Measurements from ENCODE around the gene ZNF142.

ZNF142 gene

DNA sequence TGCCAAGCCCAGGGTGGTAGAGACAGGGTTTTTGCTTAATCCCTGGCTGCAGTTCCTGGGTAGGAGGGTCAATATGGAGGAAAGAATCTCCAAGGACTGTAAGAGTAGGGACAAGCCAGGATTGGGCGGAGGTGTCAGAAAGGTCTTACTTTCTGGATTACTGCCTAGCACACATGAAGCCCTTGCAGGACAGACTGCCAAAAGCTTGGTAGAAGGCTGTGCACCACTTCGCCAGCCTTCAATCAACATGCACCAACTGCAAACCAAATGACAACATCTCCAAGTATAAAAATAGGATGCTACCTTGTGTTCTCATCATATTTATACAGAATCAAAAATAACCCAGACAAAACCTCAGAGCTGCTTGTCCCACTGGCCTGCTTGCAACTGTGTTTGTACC, 3.7 kb downstream of the ZNF142 start:
- no peak for DNase-seq (ENCODE audit: low read depth)

DNA sequence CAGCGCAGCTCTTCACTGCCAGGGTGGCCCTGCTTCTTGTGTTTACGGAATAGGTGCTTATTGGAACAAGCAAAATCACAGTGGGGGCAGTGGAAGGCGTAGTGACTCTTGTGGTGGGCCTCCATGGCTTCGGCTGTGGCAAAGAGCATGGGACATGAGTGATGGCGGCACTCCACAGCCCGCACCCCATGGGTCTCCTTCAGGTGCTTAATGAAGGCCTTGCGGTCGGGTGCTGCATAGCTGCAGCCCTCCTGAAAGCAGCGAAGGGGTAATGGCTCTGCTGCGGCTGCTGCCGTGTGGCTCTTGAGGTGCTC, 10.7 kb downstream of the ZNF142 start:
- no peak for DNase-seq (ENCODE audit: low read depth)

DNA sequence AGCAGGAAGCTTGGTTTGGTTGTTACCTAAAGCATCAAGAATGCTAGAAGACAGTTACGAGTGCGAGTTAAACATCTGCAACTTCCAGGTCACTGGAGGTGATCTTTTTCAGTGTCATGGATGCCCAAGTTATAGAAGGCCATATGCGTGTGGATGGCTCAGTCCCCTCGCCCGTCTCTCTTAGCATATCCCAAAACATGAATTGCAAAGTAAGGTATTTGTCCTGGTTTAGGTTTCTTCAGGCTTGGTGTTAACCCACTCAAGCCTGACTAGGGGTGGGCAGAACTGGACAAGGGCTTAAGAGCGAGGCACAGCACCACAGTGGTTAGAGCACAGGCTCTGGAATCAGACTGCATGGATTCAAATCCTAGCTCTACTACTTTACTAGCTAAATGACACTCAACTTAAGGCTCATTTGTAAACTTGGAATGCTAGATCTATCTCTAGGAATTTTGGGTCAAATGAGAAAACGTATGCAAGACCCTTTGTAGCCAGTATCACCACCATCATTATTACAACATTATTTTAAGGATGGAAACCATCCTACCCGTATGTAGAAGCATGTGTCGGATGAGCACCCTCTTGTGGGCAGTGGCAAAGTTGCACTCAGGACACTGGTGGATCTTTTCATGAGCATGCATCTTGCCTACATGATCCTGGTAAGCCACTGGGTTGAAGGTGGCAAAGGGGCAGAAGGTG, 11.2 kb downstream of the ZNF142 start:
- no peak for DNase-seq (ENCODE audit: low read depth)

DNA sequence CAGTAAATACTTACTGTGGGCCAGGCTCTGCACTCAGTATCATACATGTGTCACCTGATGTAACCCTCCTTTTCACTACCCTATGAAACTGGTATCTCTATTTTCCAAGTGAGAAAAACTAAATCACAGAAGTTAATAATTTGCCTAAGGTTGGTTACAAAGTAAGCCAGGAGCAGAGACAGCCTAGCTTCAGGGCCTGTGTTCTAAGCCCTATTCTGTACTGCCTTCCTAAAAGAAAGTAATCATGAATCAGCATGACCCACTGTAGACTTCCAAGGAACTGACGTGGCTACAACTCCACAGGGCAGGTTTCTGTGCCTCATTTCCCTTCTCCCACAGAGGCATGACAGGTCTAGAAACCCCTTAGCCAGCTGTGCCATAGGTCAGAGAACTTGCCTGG, 14.3 kb downstream of the ZNF142 start:
- no peak for DNase-seq (ENCODE audit: low read depth)

DNA sequence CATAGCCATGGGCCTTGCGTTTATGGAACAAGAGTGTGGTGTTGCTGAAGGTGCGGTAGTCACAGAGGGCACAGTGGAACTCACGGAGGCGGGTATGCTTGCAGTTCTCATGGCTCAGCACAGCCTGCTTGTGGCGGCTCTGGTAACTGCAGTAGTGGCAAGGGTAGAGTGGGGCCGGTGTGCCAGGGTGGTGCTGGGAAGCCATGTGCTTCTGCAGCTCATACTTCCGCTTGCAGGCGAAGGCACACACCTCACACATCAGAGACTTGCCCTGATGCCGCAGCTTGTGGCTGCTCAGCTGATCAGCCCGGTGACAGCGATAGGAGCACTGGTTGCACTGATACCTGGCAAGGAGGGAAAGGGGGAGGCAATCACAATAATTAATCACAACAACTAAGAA, 14.7 kb downstream of the ZNF142 start:
- DNase-seq (ENCODE audit: low read depth): no peak

DNA sequence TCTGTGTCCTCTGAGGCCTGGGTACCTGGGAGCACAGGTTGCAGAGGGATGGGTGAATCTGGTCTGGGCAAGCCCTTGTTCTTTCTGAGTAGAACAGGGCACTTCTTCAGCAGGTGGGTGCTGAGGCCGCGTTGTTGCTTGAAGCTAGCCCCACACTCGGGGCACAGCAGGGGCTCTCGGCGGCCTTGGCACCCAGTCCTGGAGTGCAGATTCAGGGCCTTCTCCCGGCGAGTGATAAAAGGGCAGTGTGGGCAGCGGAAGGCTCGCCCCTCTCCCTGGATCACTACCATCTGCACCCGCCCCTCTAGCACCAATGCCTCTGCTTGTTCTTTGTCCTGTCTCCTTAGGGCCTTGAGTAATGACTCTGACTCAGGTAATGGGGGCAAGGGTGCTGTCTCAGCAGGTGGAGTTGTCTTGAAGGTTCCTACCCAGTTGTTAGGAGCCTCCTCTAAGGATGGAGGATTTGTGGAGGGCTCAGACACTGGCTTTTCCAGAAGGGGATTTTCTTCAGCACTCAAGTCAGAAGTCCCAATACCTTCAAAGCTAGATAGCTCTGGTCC, 15.6 kb downstream of the ZNF142 start:
- DNase-seq (ENCODE audit: low read depth): no peak

DNA sequence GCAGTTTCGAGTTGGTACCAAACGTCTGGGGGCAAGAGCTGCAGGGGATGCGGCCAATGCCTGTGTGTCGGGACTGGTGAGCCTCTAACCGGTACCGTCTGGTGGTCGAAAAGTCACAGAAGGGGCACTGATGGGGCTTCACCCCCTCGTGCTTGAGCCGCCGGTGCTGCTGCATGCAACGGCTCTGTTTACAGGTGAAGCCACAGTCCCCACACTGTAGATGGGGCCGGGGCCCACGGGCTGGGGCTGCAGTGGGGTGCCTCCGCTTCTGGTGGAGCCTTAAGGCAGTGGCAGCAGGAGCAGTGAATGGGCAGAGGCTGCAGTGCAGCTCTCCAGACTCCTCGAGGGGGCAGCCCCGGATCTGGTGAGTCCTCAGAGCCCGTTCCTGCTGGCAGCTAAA, 16.6 kb downstream of the ZNF142 start:
- DNase-seq (ENCODE audit: low read depth): no peak

DNA sequence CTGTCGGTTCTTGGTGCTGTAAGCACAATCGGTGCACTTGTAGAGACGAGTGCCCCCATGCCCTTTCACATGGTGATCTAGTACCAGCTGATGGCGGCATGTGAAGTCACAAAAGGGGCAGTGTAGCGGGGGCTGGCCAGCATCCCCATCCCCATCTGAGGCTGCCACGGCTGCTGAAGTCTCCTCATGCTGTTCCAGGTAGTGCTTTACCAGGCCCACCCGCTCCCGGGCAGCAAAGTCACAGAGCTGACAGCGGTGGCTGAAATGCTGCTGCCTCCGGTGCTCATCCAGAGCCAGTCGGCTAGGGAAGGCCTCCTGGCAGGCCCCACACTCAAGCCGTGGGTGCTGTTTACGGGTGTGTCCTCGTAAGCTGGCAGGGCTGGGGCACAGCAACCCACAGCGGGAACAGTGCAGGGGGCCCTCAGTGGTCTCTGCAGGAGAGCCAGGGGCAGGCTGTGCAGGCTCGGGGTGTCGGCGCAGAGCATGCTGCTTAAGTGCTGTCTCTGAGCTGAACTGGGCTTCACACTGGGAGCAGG, 17.2 kb downstream of the ZNF142 start:
- DNase-seq (ENCODE audit: low read depth): no peak

DNA sequence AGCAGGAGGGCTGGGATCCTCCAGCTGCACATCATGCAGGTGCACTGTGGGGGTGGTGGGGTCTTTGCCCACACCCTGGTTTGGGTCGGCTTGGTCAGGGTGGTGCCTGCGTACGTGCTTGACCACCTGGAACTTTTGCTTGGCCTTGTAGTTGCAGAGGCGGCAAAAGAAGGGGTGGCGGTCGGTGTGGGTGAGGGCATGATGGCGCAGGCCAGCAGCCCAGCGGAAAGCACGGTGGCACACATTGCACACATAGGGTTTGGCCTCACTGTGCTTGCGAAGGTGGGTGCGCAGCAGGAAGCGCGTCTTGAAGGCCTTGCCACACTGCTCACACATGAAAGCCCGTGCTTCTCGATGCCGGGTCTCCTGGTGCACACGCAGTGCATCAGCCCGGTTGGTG, 21.1 kb downstream of the ZNF142 start:
- DNase-seq (ENCODE audit: low read depth): no peak

DNA sequence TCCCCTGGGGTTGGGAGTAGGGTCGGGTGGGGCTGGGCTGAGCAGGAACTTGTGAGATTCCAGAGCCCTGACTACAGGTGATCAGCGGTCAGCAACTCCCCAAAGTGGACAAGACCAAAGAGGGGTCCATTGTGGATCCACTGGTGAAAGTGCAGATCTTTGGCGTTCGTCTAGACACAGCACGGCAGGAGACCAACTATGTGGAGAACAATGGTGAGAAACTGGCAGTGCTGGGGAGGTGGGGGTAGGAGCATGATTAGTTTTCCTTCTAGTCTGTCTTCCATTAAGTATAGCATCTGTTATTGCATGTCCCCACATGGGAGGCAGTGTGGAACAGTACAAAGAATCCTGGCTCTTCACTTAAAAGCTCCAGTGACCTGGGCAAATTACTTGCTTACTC, 23.7 kb downstream of the ZNF142 start:
- DNase-seq (ENCODE audit: low read depth): no peak

DNA sequence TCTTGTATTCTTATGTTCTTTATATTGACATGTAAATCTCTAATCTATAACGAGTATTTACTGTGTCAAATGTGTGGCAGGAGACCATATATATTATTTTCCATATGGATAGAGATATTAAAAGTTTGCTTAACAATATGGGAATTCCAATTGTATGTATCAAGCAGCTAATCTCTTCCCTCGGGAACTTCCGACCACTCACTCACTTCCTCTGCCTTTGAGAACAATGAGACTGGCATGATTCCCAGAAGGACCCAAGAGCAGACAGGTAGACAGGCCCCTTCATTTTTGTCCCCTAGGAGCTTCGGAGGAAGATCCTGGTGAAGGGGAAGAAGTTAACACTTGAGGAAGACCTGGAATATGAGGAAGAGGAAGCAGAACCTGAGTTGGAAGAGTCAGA, 27.6 kb downstream of the ZNF142 start:
- DNase-seq (ENCODE audit: low read depth): no peak

DNA sequence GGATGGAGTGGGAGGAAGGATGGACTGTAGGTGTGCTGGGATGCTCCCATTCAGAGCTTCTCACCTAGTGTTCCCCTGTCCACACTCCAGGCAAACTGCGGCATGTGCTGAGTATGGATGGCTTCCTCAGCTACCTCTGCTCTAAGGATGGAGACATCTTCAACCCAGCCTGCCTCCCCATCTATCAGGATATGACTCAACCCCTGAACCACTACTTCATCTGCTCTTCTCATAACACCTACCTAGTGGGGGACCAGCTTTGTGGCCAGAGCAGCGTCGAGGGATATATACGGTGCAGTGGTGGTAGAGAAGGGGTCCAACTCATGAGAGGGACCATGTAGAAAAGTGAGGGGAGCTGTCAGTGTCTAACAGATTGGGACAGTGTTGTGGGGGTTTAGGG, 31.5 kb downstream of the ZNF142 start:
- DNase-seq (ENCODE audit: low read depth): no peak

DNA sequence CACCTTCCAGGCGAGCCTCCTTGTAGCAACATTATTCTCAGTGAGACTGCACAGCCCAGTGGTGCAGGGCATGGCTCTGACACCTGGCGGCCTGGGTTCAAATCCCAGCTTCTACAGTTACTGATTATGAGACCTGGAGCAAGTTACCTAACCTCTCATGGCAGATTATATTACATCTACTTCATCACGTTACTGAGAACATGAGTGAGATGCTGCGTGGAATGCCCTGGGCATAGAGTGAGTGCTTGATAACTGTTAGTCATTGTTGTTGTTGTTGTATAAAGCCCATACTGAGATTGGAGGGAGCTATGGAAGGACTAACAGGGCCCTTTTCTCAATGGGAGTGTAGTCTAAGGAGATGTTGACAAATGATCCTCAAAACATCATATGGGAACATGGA, 33.1 kb downstream of the ZNF142 start:
- DNase-seq (ENCODE audit: low read depth): no peak

DNA sequence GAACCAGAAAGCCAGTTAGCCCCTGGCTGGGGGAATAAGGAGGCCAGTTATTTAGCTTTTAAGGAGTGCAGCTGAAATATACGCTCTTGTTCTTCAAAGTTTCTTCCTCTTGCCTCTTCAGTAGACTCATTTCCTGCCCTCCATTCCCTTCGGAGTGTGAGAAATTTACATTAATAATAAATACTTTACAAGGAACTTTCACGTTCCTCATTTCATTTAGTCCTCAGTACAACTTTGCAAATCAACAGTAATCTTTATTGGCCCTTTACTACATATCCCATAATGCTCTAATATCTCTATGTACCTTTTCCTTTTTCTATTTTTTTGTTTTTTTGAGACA, 36.1 kb downstream of the ZNF142 start:
- no peak for DNase-seq (ENCODE audit: low read depth)

DNA sequence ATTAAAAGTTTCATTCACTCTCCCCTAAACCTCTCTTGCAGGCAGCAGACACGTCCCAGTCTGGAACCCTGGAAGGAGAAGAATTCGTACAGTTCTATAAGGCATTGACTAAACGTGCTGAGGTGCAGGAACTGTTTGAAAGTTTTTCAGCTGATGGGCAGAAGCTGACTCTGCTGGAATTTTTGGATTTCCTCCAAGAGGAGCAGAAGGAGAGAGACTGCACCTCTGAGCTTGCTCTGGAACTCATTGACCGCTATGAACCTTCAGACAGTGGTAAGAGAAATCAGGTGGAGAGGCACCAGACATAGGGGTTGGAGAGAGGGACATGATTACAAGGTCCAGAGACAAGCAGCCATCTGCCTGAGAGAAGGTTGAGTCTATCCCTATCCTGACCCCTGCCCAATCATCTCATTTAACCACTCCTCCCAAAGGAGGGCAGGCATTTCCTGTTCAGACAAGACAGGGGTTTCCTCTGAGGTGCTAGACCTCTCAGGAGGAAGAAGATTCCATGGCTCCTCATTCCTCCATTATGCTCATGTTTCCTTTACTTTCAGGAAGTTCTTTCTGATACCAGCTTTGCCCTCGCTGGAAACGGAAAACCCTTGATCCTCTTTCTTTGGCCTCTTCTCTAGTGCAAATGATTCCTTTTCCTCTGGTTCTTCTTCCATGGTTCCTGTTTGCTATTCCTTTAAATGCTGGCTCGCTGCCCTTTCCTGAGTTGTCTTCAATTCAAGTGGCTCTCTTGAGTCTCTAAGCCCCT, 36.6 kb downstream of the ZNF142 start:
- no peak for DNase-seq (ENCODE audit: low read depth)

DNA sequence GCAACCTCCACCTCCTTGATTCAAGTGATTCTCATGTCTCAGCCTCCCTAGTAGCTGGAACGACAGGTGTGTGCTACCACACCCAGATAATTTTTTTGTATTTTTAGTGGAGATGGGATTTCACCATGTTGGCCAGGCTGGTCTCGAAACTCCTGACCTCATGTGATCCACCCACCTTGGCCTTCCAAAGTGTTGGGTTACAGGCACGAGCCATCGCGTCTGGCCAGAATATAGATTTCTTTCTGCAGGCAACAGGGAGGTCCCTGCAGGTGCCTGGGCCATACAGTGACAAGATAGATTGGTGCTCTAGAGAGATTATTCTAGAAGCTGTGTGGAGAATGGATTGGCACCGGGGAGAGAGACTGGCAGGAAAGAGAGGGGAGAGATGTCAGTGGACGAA, 38.4 kb downstream of the ZNF142 start:
- DNase-seq (ENCODE audit: low read depth): no peak

DNA sequence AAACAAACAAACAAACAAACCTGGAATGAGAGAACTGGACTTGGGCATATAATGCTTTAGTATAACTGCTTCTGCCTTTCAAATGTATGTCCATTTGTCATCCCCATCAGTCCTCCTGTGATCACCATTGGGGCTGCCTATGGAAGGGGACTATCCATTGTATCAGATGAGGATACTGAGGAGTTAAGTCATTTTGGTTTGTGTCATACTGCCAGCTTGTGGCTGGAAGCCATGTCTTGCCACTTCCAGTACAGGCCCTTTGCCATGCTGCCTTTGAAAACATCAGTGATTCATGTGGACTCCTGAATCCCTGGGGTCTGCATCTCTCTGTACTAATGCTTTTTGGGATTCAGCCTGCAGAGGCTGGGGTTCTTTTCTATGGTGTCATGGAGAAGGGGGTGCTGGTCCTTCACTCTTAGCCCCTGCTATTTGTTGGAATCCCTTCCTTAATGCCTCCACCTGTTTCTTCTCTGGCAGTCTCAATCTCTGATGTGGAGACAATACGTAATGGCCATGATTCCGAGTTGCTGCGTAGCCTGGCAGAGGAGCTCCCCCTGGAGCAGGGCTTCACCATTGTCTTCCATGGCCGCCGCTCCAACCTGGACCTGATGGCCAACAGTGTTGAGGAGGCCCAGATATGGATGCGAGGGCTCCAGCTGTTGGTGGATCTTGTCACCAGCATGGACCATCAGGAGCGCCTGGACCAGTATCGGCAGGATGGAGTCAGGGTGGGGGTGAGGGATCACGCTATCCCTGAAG, 41.1 kb downstream of the ZNF142 start:
- DNase-seq (ENCODE audit: low read depth): no peak

DNA sequence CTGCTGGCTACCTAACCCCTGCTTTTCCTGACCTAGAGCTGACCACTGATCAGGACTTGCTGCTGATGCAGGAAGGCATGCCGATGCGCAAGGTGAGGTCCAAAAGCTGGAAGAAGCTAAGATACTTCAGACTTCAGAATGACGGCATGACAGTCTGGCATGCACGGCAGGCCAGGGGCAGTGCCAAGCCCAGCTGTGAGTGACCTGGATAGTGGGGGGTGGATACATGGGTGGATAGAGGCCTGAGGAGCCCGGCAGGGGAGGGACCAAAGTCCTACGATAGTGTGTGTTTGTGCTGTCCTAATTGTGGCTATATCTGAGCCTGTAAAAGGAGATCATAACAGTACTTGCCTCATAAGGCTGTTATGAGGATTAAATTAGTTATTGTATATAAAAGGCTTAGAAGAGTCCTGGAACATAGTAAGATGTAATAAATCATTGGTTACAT, 43.5 kb downstream of the ZNF142 start:
- no peak for DNase-seq (ENCODE audit: low read depth)

DNA sequence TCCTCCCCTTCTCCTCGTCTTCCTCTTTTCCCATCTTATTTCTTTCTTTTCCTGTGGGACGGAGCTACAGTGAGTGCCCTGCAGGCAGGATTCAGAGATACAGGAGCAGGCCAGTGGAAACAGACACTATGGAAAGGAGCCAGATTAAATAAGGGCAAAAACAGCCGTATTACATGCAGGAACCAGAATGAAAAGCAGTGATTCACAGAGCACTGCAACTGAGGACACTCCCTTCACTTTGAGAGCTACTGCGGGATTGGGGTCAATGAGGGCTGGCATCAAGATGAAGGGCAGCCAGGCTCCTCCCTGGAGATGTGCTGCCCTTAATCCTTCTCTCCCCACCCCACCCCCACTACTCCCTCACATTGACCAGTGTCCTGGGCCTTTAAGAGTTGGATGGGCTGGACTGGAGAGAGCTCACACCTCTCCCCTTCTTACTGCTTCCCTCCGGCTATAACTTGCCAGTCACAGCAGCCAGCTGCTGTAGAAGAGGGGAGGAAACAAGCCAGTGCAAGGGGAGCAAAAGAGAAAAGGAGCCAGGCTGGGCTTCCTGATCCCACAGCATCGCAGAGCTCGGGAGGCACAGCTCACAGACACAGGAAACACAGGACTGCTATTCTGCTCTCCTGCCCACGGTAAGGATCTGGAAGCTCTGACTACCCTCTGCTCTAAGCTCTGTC, 51.8 kb downstream of the ZNF142 start, which contains the start of gene PLCD4:
Gene PLCD4, plus strand, starts transcription at position 464 of the 680 bp plus-strand sequence. CDS start 7,841 bp downstream, outside the sequence.
- no peak for DNase-seq (ENCODE audit: low read depth)

DNA sequence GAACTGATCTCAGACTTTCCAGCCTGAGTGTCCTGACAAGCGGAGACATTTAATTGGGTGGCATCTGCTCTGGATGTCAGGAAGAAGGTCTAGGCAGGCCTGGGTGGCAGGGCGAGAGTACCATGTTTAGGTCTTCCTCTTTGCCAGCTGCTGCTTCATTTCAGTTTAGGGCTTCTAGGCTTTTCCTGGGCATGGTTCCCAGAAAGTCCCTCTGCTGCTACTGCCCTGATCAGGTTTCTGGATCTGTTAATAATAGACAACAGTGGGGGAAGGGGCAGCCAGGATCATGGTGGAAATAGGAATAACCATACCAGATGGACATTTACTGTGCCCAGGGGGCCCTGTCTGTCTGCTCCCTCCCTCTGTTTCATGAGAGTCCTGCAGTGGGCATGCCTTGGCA, 54.0 kb downstream of the ZNF142 start:
- no peak for DNase-seq (ENCODE audit: low read depth)
